ENCODE measurements around the gene BRCC3.

Gene BRCC3

DNA sequence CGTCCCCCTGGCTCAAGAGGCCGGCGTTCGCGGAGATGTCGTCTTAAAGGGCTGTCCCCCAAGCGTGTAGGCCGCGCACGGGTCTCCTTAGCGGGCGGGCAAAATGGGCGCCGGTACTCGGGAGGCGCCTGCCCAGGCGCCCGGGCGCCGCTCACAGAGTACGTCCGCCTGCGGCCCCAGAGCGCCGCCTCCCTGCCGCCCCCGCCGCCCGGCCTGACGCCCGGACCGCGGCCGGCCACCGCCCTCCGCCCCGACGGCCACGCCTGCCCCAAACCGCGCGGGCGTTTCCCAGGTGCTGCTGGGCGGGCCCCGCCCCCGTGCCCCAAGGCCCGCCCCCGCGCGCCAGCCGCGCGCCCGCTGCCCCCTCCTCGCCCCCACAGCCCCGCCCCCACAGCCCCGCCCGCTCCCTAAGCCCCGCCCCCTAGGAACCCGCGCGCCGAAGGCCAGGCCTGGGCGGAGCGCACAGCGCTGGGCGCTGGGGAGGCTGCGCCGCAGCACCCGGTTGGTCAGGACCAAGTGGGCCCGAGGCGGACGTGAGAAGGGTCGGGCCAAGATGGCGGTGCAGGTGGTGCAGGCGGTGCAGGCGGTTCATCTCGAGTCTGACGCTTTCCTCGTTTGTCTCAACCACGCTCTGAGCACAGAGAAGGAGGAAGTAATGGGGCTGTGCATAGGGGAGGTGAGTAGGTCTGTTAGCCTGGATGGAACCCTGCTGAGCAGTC is at the start of gene BRCC3, which contains the start of the genes CMC4 and MTCP1:
Gene BRCC3 (plus strand): TSS at position 534 of the 719 bp plus-strand sequence. CDS start 20 bp downstream, at position 554.
Gene CMC4 (minus strand): TSS at position 162 of the 719 bp plus-strand sequence. CDS start 7,113 bp downstream, outside the sequence.
Gene MTCP1 (minus strand): TSS at position 162 of the 719 bp plus-strand sequence. CDS start 5,126 bp downstream, outside the sequence.
- DNase-seq (ENCODE audit: low read depth), result no peak

- DNase-seq (ENCODE audit: low read depth), result no peak
Observed at GRCh38 chrX:155022585-155022984, 48.7 kb upstream of the BRCC3 start, which contains the start of gene F8. F8 (minus strand) TSS chrX:155022723; CDS start chrX:155022552, 171 bp downstream.

DNA sequence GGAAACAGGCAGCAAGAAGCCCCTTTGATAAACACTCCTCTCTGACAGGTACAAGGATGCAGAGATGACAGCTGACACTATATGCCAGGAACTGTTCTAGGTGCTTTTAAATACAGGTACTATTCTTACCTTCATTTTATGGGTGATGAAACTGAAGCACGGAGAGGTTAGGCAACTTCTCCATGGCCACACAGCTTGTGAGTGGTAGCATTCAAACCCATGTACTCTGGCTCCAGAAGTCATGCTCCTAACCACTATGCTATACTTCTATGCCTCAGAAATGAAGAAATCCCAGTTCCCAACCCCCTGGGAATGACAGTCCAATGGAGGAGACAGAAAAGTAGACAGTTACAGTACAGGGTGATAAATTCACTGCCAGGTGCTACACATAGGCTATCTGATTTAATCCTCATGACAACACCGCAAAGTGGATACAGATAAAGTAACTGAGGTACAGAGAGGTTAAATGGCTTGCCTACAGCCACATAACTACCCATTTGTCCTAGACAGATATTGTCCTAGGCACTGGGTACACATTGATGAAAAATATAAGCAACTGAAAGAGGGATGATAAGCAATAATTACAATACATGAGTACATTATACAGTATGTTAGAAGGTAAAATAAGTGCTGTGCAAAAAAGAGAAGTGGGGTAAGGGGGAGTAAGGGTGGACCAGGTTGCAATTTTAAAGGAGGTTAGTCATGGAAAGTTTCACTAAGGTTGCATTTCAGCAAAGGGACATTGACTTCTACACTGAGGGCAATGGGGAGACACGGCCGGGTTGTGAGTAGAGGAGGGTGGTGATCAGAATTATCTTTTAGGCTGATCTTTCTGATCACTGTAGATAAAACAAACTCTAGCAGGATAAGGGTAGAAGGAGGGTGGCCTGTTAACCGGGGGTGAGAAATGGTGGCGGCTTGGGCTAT is 47.1 kb upstream of the BRCC3 start:
- DNase-seq (ENCODE audit: low read depth), result no peak

DNA sequence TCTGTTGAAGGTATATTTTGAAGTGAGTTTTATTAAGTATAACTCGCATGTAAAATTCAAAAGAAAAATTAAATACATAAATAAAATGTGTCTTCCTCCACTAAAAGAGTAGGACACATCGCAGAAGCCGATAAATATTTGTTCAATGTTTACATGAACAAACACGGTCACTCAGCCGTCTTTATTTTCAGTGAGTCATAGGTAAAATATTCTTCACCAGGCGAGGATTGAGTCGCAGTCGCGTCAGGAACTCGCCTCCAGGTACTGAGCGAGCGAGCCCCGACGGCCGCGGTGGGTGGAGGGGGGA is 44.9 kb upstream of the BRCC3 start:
- no peak for DNase-seq (ENCODE audit: low read depth)

DNA sequence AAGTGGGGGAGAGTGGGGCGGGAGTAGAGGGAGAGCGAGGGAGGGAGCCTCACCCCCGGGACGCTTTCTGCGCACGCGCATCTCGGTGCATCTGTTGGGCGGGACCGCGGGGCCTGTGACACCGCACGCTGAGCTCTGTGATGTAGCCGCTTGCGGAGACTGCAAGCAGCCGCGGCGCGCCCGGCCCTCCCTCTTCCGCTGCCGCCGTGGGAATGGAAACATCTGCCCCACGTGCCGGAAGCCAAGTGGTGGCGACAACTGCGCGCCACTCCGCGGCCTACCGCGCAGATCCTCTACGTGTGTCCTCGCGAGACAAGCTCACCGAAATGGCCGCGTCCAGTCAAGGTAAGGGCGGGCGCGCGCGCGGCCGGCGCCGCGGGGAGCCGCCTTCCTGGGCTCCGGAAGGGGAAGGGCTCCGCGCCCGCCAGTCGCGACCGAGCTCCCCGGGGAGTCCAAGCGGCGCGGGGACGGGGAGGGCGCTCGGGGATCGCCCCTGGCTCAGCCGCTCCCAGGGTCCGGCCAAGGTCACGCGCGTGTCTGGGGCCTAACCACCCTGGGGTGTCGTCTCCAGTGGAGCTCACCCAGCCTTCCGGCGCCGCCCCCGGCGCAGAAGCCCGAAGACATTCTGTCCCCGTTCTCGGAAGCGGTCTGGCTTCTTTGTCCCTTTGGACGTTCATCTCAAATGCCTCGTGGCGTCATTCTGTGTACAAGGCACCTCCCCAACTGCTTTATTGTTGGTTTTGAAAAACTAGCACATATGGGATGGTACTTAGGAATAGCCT is 44.4 kb upstream of the BRCC3 start, which contains the start of gene FUNDC2:
Gene FUNDC2 (plus strand): TSS at position 118 of the 782 bp plus-strand sequence. CDS start 95 bp downstream, at position 213.
- DNase-seq (ENCODE audit: low read depth), result no peak

- DNase-seq (ENCODE audit: low read depth), result no peak
Observed at GRCh38 chrX:155027509-155028066, 43.7 kb upstream of the BRCC3 start.

DNA sequence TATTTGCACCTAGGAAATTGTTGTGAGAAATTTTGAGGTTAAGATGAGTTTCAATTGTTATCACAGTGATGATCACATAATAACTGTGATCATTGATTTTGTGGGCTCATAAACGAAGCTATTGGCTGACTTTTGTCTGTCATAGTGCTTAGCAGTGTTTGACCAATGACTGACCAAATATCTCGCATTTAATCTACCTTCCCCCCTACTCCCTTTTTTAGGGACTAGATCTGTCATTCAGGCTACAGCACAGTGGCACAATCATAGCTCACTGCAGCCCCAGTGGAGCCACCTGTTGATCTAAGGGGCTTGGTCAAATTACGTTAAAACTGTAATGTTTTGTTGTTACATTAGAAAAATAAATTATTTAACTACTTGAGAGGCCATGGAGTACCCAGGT is 43.2 kb upstream of the BRCC3 start:
- no peak for DNase-seq (ENCODE audit: low read depth)

- DNase-seq (ENCODE audit: low read depth), result no peak
Observed at GRCh38 chrX:155028877-155029291, 42.4 kb upstream of the BRCC3 start.

DNA sequence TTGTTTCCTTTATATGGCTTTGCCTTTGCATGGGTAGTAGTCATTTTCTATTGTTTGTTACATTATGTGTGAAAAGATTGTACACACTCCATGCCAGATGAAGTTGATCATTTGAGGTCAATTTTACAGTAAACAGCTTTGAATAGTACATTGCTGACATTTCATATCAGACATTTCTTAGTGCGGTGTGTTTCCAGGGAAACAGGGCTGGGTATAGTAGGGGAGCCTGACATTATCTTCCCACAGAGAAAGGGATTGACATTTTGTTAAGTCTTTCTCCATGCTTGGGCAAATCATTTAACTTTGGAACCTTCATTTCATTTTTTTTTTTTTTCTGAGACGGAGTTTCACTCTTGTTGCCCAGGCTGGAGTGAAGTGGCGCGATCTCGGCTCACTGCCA is 39.7 kb upstream of the BRCC3 start:
- DNase-seq (ENCODE audit: low read depth), result no peak

DNA sequence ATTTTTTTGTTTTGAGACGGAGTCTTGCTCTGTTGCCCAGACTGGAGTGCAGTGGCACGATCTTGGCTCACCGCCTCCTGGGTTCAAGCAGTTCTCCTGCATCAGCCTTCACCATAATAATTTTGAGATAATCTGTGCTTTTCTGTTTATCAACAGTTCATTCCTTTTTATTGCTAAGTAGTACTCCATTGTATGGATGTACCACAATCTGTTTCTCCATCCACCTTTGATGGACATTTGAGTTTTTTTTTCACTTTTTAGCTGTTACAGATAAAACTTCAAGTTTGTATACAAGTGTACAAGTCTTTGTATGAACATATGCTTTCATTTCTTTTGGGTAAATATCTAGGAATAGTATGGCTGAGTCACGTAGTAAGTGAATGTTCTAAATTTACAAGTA is 35.6 kb upstream of the BRCC3 start:
- no peak for DNase-seq (ENCODE audit: low read depth)

- DNase-seq (ENCODE audit: low read depth), result no peak
Observed at GRCh38 chrX:155046129-155046810, 25.0 kb upstream of the BRCC3 start.

- no peak for DNase-seq (ENCODE audit: low read depth)
Observed at GRCh38 chrX:155046811-155047528, 24.3 kb upstream of the BRCC3 start.

DNA sequence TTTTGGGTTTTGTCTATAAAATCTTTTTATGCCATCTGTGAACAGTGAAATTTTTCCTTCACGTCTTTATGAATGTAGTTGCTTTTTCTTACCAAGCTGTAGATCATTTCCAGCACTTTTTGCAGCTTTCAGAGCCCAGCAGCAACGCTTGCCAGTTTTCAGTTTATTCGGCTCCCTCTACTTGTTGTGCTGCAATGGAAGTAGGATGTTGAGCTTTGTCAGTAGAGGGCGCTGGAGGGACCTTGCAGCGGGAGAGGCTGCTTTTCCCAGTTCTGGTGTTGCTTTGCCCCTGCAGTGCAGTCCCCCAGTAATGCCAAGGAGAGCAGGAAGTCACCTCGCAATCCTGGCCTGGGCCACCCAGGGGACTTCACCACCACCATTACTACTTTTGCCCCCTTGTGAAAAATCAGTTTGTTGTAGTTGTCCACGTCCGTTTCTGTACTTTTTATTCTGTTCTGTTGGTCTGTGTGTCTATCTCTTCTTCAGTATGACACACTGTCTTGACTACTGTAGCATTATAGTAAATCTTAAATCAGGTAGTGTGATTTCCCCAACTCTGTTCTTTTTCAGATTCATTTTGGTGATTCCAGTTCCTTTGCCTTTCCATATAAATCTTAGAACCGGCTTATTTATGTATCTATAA is 22.2 kb upstream of the BRCC3 start:
- DNase-seq (ENCODE audit: low read depth), result no peak

DNA sequence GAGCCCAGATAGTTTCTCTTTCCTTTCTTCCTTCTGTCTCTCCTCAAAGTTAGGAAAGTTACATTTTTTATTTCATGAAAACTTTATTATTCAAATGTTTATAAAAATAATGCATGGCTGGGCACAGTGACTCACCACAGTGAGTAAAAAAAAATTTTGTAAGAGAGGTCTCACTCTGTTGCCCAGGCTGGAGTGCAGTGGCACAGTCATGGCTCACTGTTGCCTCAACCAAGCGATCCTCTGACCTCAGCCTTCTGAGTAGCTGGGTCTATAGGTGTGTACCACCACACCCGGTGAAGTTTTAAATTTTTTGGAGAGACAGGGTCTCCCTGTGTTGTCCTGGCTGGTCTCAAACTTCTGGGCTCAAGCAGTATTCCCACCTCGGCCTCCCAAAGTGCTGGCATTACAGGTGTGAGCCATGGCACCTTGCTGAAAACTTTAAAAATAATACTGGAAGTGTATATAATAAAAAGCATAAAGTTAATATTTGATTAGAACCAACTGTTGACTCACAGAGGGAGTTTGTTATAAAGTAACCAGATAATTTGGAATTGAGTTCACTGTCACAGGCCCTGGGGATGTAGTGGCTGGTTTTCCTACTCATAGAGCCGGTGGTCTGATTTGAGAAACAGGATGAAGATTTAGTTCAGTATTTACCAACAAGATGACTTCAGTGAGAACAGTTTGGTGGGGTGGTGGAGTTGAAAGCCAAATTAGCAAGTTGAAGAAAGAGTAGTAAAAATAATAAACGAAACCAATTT is 18.4 kb upstream of the BRCC3 start:
- DNase-seq (ENCODE audit: low read depth), result no peak

DNA sequence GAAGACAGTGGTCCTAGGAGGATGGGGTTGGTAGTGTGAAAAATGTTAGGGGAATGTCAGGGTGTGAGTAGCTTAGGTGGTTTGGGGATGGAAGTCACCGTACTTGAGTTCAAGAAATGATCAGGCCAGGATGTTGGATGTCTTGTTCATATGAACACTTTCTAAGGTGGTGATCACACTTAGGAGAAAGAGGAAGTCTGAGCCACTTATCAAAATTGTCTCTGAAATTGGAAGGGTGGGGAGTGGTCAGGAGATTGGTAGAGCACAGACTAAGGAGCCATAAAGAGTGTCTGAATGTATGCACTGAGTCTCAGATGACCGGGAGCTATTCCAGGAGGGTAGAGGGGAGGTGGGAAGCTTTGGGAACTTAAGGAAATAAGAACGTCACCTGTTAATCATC is 17.7 kb upstream of the BRCC3 start:
- DNase-seq (ENCODE audit: low read depth), result no peak

DNA sequence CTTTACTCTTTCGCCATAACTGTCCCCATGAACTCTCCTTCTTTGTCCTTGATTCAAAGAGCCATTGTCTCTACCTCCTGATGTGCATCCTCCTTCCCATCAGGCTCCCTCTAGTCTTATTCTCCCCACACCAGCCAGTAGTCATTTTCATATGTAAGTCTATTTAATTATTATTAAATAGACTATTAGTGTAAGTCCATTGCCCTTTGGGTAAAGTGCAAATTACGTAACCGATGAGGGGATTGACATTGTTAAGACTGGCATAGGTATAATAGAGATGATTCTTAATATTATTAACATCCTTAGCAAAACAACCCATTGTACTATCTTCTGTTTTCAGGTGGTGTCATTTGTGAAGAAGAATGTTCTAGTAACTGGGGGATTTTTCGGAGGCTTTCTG is 17.1 kb upstream of the BRCC3 start:
- no peak for DNase-seq (ENCODE audit: low read depth)

- no peak for DNase-seq (ENCODE audit: low read depth)
Observed at GRCh38 chrX:155055494-155055893, 15.8 kb upstream of the BRCC3 start.

DNA sequence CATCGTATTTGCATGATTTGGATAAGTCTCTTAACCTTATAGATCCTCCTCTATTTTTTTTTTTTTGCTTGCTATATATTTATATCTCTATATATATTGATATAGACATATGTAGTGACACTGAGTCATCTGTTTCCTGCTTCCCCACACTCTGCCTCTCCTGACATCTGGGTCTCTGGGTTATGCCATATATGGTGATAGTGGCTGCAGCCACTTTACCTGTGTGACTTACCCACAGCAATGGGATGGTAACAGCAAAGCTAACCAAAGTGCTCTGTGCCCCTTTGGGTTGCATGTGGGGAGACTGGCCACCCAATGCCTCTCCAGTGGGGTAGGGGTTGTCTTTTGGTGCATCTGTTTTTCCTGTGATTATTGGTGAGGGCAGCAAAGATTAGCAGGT is 14.8 kb upstream of the BRCC3 start:
- no peak for DNase-seq (ENCODE audit: low read depth)

Measured in non-pigmented ciliary epithelial cell (primary cell).